Pons (tissue), 1 donor: ENCODE data around the gene TANGO2.

Experiments used
- DNase-seq: peaks from one replicate; pipeline ENCODE4 v3.0.0-alpha.2; 2016; ENCODE audit warnings: low spot score

TANGO2 gene

DNA sequence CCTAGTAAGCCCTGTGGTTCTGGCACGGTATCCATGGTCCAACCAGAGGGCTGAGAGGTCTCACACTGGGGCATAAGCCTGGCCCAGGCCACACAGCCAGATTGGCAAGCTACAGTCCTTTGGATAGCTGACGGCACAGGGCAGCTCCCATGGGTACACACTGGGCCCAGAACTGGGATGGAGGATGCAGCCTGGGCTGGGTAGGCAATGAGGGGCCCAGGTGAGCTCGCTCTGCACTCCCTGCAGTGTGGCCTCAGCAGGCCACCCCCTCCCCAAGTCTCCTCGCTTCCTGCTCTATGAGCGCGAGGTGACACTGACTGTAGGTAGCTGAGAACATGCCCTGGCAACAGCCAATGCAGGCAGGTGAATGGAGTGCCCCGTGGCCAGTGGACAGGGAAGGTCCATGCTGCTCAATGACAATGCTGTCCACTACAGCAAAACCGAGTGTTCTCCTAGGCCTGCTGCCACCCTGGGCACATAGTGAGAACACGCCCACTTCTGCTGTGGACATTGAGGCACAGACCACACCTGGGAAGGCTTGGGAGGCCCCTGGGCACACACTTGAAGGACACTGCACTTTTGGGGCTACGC, 8.1 kb upstream of the TANGO2 start:
- DNase-seq = no peak

DNA sequence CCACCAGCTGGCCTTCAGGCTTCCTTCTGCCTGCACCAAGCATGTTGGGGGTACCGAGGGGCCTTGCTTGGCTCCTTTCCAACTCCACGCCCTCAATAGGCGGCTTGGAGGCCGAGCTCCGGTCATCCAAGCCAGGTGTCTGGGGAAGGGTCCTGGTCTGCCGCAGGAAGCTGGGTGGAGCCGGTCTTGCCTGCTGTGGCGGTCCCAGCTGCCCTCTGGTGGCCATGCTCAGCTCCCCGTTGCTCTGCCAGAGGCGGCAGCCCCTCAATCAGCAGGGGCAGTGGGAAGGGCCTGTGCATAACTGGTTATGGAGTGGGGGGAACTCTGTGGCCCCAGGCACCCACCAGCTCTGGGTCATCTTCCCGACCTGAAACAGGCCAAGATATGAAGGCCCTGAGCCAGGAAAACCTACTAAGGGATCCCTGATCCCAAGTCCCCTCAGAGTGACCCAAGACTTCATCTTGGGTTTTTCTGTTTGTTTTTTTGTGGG, 7.5 kb upstream of the TANGO2 start:
- DNase-seq = no peak

DNA sequence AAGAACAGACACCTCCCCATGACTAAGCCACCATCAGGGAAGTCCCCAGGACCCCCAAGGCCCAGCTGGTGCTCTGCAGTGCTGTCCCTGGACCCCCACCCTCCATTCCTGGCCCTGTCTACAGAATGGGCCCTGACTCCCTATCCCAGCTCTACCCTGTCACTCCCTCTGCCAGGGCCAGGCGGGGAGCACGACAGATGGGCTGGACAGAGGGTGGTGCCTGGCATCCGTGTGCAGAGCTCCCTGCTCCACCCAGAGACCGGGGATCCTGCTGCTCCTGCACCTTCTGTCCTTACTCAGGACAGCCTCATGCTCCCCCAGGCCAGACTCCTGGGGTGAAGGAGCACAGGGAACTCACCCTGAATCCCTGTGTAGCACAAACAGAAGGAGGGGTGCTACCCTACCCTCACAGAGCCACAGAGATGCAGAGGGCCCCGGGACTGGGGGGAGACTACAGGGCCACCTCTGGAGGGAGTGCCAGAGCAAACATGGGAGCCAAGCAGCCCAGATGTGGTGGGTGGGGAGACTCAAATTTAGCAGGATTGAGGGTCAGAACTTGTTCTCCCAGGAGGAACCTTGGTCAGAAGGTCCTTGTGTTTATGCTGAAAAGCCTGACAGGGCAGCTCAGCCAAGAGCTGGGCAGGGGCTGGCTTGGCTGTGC, 6.3 kb upstream of the TANGO2 start:
- no peak for DNase-seq

DNA sequence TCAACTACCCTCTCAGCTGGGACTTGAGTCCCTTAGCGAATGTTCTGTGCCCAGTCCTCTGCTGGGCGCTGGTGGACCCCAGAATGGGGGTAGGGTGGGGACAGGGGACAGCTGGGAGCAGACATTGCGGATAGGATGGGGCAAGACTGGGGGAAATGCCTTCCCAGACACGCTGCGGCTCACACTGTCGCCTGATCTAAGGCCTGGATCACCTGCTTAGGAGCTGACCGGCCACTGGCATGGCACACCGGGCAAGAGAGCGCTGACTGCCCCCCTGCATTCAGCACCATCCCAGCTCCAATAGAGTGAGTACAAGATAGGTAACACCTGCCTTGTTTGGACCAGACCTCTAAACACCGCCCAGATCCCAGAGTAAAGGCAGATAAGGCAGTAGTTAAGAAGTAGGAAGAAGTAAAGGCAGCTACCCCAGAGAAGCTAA, 5.7 kb upstream of the TANGO2 start:
- no peak for DNase-seq

DNA sequence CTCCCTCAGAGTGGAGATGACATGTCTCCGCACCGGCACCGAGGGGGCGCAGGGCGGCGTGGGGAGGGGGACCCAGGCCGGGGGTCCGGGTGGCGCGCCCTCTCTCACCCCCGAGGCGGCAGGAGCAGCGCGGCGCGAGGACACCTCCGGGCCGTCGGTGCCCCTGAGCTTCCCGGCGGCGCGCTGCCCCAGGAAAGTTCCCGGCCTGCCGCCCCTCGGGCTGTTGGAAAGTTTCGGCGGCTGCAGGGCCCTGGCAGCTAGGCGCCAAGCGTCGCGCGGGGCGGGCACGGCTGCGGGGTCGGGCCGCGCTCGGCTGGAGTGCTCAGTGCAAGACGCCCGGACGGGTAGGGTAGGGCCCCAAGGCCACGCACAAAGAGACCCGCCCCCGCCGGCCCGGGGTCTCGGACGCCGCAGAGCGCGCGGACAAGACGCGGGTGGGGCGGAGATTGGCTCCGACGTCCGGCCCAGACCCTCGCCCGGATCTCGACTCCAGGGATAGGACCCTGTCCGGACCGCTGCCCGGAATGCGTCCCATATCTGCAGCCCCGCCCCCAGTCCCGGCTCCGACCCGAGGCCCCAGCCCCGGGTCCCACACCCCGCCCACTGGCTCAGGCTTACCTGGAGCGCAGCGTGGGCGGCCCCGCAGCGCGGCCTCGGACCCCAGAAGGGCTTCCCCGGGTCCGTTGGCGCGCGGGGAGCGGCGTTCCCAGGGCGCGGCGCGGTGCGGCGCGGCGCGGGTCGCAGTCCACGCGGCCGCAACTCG, 4.8 kb upstream of the TANGO2 start:
- DNase-seq = no peak

DNA sequence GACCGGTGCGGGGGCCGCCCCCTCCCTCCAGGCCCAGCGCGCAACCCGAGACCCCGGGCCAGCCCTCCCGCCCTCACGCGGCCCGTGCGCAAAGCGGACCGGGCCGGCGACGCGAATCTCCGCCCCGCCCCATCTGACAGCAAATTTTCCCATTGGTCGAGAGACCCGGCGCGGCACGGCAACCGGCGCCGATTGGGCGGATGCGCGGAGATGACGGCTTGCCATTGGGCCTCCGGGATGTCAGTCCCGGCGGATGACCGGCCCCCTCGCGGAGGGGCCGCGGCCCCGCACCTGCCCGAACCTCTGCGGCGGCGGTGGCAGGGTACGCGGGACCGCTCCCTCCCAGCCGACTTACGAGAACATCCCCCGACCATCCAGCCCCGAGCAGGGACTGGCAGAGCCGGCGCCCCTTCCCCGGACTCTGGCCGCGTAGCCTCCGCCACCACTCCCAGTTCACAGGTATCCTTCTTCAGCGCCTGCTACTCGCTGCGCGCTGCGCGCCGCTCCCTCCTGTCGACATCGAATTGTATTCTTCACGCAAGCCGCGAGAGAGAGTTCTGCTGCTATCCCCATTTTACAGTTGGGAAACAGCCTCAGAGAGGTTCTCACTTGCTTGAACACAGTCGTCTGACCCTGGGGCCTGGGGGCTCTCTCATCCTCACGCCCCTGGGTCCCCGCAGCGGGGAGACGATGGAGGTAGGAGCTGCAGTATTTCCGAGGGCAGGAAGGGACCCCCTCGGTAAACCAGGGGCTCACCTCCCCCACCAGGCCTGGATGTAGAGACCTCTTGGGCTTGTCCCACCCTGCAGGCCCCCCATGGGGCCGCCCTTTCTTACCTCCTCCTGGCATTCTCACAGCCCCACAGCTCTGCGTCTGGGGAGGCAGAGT, 3.9 kb upstream of the TANGO2 start, which contains the start of gene ARVCF:
Gene ARVCF (minus strand): TSS at position 90 of the 888 bp plus-strand sequence. CDS start 26,029 bp downstream, outside the sequence.
- peak; percentile 79 for DNase-seq

DNA sequence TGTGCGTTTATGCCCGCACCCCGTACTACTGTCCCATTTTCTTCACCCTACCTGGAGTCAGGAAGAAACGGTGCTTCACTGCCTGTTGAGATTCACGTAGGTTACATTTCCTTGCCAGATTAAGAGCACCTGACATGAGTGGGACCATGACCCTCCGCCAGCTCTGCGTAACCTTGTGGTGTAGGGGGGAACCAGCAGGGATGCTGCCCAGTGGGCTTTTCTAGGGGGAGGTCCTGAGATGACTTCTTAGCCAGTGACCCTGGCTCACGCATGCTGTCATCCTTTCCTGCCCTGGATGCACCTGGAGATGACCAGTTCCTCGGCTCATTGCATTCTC, 3.3 kb upstream of the TANGO2 start:
- no peak for DNase-seq

DNA sequence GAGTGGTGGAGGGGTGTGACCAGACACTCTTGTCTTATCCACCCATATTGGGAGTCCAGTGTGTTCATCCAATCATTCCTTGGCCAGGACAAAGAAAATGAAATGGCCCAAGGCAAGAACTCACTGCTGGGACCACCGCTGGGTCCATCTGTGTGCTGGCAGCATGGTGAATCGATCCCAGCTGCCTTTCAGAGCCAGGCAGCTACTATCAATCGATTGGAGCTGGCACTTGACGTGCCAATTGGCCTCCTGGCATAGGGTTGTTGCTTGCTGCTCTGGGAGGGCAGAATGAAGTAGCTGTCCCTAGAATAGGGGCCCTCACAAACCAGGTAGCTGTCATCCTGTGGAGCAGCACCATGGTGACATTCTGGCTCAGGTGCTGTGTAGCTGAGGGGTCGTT, 2.9 kb upstream of the TANGO2 start:
- no peak for DNase-seq

DNA sequence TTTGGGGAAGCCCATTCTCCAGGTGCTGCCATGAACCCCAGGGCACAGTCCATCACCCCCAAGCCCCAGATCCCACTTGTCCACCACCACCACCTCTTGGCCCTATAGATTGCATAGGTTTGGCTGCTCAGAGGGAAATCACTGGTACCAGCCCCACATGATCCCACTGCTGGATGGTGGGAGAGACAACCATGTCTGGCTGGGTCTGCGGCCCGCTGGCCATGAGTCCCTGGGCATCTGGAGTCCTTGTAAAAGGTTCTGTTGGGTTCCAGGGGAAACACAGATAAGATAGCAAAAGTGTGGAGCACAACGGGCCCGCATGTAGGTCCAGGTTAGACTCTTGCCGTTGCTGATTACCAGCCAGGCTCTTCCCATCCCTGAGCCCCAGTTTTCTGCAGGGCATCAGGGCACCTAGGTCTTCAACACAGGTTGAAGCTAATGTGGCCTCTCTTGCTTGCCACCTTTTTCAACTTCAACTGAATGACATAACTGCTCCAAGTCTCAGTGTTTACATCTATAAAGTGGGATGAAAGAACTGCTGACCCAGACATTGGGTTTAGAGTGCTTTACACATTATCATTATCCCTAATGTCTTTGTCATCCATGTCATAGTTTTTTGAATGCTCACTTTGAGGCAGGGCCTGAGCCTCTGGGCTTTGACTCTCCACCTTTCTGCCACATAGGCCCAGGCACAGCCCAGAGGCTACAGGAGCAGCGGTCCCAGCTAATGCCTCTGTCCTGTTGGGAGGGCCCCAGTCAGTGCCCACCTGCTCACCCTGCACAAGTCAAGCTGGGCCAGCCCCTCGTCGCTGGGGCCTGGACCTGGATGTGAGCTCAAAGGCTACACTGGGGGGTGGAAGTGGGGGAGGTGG, 1.0 kb upstream of the TANGO2 start:
- DNase-seq = no peak

DNA sequence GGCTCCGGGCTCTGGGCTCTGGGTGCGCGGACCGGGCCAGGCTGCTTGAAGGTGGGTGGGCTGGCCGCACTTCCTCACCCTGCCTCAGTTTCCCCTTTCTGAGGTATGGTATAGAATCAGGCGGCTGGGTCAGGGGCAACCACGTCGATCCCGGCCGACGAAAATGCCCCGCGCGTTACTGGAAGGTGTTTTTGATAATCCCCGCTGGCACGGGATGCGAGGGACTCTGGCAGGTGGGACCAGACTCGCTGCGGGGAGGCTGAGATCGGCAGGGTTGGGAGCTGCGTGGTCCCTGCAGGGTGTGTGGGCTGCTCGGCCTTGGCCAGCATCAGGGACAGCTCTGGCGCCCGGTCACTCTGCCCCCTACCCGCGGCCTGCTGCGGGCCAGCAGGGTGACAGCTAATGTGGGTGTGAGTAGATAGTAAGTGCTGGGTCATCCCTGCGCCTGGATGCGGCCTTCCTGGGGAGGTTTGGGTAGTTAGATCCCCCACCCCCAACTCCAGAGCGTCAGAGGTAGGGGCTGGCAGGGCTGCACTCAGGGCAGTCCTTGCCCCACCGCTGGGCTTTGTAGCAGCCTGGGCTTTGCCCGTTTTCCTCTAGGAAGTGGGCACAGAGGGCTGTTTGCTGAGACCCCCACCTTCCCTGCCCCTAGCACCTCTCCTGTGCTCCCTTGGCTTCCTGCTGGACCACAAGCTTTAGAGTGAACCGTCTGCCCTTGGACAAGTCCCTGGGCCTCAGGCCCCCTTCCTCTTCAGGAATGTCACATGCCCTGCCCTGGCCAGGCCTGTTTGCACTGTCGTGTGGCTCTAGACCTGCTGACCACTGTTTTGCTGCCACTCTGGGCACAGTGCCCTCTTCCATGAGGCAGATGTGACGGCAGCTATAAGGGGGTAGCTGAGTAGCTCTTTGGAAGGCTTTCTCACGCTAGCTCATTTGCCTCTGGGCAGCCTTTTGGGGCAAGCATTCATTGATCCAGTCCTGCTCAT, 579 bp downstream of the TANGO2 start:
- peak; percentile 95 for DNase-seq

DNA sequence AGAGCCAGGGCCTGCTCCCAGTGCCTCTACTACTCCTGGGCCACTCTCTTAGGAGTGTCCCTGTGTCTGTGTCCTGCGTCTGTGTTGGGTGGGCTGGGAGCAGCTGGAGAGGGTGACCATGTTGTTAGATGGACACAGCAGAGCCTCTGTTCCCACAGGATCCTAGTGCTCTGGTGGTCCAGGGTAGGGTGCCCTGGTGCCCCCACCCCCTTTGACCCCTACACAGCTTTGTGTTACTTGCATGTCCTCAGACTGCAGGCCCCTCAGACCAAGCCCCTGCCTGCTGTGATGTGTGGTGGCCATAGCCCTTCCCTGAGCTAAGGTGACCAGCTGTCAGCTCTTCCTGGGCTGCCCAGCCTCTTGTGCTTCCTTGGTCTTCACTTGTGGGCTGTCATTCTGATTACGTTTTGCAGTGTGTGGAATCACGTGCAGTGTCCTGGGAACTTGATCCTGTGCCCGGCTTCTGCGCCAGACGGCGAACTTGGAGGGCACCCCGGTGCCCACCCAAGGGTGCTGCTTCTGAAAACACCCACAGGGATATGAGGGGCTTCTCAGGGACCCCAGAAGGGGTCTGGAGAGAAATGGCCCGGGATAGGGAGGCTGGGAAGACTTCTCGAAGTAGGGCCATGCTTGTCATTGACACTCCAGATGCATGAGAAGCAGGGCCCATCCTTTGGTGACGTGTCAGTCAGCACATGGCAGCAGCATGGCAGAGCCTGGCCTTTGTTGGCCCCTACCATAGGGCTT, 1.5 kb downstream of the TANGO2 start:
- no peak for DNase-seq

DNA sequence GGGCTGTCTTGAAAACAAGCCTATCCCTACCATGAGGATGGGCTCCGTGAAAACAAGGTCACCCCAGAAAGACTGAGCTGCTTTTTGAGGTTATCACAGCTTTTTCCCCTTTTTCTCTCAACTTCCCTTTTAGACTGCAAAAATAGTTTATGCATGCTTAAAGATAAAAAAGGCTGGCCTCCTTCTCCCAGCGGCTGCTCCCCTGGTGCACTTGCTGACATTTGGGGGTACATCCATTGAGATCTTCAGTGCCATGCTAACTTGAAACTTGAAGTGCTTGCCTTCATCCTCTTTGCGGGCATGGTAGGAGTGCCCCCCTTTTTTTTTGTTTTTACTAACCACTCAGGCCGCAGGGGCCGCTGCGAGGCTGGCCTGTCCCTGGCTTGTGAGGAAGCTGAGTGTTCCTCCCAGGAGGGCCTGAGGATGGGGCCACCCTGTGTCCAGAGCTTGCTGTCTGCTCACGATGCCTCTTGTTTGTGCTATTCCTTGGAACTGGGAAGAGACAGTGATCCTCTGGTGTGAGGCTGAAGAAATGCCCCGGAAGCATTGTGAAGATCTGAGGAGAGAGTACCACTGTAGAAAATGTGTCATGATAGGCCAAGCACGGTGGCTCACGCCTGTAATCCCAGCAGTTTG, 2.2 kb downstream of the TANGO2 start:
- no peak for DNase-seq

DNA sequence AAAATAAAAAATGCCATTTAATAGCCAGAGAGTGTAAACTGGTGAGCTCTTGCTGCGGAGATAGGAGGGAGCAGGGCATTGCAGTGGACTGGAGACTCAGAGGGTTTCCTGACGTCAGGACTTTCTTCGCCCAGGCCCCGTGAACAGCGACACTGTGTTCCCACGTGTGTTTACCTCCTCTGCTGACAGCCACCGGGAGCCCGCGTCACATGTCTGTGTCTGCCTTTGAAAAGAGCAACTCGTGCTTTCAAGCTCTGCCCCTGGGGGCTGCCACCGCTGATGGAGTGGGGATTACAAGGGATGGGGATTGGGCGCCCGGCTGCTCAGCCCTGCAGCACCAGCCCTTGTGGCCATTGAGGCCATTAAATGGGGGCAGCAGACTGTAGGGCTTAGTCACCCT, 3.3 kb downstream of the TANGO2 start:
- no peak for DNase-seq

DNA sequence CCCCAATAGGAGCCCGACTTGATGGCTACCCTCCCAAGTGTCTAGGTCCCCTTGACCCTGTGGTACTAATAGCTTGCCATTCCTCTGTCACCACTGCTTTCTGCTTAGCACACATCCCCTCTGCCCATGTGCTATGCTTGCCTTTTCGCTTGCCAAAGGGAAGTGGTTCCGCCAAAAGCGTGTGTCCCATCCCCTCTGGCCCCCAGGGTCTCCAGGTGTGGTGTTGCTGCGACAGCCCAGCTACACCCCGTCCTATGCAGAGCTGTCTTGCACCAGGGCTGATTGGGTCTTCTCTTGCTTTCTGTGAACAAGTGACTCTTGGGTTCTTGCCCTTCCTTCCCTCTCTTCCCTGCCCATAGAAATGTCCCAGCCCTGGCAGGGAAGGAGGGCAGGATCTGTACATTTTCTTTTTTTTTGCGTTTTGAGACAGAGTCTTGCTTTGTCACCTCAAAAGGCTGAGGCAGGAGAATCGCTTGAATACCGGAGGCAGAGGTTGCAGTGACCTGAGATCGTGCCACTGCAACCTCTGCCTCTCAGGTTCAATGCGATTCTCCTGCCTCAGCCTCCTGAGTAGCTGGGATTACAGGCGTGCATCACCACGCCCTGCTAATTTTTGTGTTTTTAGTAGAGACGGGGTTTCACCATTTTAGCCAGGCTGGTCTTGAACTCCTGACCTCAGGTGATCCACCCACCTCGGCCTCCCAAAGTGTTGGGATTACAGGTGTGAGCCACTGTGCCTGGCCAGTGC, 3.9 kb downstream of the TANGO2 start:
- no peak for DNase-seq

DNA sequence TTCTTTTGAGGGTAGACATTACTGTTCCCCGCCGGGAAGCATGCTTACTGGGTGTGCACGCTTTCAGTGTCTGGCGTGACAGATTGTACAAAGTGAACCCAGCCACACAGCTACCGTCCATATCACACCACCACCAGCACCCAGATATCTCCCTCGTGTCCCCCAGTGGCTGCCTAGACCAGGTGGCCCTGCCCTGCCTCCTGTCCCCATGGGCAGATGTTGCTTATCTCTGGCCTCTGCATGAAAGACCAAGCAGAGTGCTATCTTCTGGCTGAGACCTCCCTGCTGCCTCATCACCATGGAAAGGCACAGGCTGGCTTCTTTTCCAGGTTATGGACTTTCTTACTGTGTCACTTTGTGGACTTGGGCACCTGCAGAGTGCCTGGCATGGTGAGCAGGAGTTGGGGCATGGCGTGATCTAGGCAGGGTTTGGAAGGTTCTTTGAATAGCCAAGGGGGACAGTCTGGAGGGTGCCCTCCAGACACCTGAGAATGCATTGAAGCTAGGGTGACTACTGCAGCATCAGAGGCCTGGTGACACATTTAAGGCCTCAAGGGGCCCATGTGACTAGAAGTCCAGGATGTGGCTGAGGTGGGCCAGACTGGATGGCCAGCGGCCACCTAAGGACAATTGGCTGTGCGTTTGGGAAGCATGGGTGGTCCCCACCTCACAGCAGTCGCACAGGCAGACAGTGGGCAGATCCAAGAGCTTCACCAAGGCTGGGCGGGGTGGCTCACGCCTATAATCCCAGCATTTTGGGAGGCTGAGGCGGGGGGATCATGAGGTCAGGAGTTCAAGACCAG, 4.7 kb downstream of the TANGO2 start:
- no peak for DNase-seq

DNA sequence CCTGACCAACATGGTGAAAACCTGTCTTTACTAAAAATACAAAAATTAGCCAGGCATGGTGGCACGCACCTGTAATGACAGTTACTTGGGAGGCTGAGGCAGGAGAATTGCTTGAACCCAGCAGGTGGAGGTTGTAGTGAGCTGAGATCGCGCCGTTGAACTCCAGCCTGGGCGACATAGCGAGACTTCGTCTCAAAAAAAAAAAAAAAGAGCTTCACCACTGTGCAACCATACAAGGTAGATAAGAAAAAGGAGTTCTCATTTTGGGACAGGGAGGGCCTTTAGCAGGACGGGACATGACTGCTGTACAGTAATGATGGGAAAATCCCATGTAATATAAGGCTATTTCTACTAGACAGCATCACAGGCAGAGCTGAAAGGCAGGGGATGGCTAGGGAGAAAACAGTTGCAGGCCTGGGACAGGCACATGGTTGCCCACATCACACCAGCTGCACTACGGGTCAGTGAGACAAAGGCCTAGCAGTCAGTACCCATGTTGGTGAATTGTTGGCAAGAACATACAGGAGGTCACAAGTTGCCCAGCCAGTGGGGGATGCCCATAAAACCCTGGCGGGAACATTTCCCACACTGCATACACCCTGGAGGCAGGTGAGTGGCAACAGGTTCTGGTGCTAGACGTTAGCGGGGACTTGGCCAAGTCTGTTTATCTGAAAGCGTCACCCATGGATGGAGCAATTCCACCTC, 5.4 kb downstream of the TANGO2 start:
- peak; percentile 70 for DNase-seq
